MM.1S (cell line): ENCODE data around the gene GALNT10.

Experiments
- EZH2 ChIP-seq: fragments of 300-600 bp; sonication (generic); optimal IDR thresholded peaks from 2 replicates; pipeline ENCODE3; 2017; ENCODE audit warnings: low read depth, mild to moderate bottlenecking, antibody characterized with exemption, low read length, mixed read lengths
- TF ChIP-seq, protein P1 (sequence below): fragments of 300-600 bp; sonication (generic); IDR thresholded peaks from 2 replicates; pipeline ENCODE4 v1.5.1; 2016; ENCODE audit warnings: antibody characterized with exemption, low read length, mixed read lengths

DNA sequence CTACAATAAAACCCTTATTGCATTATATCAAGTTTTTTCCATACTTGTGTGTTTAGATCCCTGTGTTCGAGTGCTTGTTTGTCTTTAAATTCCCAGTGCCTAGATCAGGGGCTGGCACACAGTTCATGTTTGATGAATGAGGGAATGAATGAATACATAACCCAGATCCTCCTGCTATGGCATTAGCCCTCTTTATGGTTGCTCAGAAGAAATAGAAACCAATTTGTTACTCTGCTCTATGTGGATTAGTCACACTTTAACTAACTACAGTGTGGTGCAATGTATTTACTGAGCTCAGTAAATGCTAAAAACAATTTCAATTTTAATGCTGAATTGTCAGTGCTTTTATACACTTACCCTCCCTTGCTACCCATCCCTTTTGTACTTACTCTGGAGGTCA, 16.4 kb upstream of the GALNT10 start:
- TF ChIP-seq, protein P1, sequence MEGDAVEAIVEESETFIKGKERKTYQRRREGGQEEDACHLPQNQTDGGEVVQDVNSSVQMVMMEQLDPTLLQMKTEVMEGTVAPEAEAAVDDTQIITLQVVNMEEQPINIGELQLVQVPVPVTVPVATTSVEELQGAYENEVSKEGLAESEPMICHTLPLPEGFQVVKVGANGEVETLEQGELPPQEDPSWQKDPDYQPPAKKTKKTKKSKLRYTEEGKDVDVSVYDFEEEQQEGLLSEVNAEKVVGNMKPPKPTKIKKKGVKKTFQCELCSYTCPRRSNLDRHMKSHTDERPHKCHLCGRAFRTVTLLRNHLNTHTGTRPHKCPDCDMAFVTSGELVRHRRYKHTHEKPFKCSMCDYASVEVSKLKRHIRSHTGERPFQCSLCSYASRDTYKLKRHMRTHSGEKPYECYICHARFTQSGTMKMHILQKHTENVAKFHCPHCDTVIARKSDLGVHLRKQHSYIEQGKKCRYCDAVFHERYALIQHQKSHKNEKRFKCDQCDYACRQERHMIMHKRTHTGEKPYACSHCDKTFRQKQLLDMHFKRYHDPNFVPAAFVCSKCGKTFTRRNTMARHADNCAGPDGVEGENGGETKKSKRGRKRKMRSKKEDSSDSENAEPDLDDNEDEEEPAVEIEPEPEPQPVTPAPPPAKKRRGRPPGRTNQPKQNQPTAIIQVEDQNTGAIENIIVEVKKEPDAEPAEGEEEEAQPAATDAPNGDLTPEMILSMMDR, result no peak
- no peak for TF ChIP-seq EZH2
